Colon (tissue), 2 donors: ENCODE measurements around the gene IL37.

Experiments
- FAIRE-seq: peaks from 2 replicates; lab custom pipeline; 2012; peaks lifted over from hg19 to GRCh38; lab: Jason Lieb, UNC
- donor health status: control.
- donor health status: control.

Gene IL37

DNA sequence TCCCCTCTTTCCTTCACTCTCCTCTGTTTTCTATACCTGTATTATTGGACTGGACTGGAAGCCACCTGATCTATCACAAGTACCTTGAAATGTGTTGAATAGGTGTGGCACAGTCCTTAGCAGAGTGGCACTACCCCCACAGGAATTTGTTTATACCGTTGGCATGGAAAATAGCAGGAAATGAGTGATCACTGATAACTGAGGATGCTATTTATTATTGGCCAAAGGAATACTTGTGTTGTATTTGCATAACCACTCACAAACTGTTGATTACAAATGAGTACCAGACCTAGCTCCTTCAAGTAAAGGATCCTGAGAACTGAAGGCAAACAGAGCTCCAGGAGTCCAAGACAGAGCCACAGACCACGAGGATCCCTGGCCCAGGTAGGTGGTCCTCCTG lies at the start of gene IL37:
Gene IL37 (plus strand): TSS at position 301 of the 400 bp plus-strand sequence. CDS start 1,848 bp downstream, outside the sequence.
- no peak for FAIRE-seq

DNA sequence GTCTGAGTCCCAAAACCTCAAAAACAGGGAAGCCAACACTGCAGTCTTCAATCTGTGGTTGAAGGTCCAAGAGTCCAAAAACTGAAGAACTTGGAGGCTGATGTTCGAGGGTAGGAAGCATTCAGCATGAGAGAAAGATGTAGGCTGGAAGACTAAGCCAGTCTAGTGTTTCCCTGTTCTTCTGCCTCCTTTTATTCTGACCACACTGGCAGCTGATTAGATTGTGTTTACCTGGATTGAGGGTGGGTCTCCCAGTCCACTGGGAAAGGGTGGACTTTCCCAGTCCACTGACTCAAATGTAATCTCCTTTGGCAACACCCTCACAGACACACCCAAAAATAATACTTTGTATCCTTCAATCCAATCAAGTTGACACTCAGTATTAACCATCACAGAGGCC lies 46.9 kb upstream of the IL37 start:
- no peak for FAIRE-seq

DNA sequence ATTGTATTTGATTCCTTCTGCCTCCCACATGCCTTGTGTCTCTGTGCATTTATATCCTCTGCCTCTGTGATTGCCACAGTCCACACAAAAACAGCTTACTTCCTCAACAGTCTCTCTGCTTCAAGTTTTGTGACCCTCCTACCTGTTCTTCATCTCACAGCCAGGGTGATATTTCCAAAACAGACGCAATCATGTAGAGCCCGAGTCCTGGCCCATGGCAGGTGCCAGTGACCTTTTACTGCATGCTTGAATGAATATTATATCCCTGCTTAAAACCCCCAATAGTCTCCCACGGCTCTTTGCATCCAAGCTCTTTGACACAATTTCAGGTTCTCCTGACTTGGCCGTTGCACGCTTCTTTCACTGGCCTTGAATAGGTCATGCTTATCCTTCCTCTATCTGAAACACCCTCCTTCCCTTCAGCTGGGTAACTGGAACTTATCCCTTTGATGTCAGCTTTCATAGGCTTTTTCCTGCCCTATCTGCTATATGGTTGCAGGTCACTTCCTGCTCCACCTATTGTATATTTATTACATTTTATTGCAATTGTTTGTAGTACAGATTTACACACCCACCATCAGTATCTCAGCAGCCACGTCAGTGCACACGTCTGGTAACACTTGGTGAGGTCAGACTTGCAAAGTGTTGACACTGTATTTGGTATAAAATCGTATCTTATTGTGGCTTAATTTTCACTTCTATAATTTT lies 44.7 kb upstream of the IL37 start:
- FAIRE-seq, result no peak

- FAIRE-seq, result no peak
Measured at GRCh38 chr2:112867701-112868631, 43.0 kb upstream of the IL37 start.

GRCh38 chr2:112869258-112869842 lies 41.6 kb upstream of the IL37 start:
- no peak for FAIRE-seq

GRCh38 chr2:112870841-112871835 lies 39.8 kb upstream of the IL37 start:
- no peak for FAIRE-seq

DNA sequence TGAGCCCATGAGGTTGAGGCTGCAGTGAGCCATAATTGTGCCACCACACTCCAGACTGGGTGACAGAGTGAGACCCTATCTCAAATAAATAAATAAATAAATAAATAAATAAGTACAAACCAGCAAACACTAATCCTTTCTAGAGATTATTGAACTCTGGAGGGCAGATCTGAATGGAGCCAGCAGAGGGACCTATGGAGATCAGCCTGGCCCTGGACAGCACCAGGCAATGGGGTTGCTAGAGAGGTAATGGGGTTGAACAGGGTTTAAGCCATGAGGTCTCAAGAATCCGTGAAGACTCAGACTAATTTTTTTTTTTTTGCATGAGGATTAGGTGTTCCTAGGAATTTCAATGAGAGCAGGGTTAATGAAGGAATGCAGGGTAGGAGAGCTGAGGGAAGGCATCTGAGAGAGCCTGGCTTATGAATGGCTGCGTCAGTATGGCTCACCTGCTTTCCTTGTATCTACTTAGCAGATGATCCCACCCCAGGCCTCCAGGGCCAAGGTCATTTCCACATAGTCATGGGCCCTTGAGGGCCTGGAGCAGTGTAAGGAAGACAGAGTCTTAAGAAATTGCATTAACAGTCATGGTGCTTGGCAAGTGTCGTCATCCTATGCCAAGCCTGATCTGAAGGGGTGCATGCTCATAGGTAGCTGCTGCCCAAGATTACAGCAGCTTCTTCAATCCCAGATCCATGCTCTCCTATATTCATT lies 34.6 kb upstream of the IL37 start:
- FAIRE-seq, result no peak

DNA sequence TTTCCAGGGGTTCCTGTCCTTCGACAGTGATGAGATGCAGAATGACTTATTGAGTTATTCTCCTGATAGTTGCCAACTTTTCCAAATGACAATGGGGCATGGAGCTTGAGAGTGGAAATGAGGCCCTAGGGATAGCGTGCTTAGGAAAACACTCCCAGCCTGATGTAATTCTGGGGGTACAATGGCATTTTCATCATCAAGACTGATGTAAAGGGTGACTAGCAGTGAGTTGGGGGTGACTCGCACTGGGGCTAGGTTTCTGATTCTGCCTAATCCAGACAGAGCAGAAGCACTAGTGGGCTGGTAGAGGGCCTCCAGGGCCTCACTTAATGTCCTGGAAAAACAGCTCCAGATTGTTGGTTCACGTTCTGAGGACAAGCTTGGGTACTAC lies 34.0 kb upstream of the IL37 start:
- no peak for FAIRE-seq

DNA sequence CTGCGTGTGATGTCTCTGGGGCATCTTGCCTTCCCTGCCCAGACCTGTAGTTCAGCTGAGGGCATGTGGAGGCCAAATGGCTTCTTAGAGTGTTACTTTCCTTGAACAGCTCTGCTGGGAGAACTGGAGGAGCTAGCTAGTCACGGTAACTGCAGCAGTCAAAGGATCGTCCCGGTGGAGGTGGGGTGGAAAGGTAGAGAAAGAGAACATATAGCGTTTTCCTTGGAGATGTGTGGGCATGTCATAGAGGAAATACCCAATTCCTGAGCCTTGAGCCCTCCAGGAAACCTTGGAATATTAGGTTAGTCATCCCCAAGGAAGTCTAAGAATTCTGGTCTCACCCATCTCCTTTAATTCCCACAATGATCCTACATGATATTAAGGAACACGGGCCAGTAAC lies 33.5 kb upstream of the IL37 start:
- FAIRE-seq, result no peak

GRCh38 chr2:112879491-112880041 lies 31.4 kb upstream of the IL37 start:
- no peak for FAIRE-seq

DNA sequence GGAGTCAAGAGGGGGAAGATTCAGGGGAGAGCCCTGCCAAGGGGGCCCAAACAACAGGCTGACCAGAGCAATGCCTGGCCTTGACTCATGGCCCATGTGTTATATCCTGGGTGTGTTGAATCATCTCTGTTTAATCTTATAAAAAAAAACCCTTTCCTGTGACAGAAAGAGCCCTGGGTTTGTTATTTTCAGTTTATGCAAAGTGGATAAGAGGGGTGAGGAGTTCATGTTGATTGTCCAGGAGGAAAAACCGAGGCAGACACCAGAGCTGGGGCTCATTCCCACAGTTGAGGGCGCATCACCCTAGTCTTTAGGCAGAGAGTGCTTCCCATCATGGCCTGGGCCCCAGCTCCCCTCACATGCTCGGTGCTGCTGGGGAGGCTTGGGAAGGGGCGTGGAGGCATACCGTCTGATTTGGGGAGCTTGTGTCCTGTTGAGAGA lies 30.9 kb upstream of the IL37 start:
- FAIRE-seq, result no peak

DNA sequence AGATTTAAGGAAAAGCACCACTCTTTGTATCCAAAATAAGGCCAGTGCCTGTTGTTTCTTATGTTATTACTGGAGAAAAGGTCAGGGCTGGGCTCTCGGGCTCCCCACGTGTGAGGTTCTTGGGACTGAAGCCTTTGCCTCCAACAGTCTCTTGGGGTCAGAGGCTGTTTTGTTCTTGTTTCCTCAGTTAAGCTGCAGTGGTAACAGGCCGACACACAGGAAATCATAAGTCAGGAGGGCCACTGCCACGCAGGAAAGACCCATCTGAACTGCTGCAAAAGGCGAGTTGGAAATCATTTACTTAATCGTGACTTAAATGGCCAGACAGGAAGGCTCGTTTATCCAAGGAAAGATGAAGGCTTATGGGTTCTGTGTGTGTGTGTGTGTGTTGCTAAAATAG lies 30.3 kb upstream of the IL37 start:
- FAIRE-seq, result no peak

GRCh38 chr2:112881217-112881985 lies 29.6 kb upstream of the IL37 start:
- FAIRE-seq, result no peak

GRCh38 chr2:112883669-112884068 lies 27.3 kb upstream of the IL37 start:
- no peak for FAIRE-seq

DNA sequence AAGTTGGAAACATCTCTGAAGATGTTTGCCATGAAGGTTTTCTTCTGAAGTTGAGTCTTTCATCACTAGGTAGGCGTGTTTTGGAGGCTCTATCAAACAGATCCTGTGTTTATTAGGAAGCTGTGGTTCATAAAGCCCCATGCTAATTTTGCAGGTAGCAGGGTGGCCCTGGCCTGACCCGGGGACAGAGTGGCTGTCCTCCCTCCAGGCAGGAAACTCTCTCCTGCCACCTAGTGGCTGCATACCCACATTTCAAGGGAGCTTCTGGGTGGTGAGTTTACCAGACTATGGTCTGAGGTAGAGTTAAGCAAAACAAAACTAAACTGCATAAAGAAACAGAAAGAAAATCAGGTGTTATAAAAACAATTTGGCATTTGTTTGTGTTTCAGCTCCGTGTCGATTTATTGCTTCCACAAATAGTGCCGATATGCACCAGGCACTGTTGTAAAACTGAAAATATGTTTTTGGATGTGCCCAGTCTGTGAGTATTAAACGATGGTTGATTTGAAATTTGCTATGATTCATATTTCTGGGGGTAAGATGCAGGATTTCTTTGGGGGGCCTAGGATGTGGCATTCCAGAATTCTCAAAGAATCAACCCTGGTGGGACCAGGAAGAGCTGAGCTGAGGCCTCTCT lies 26.0 kb upstream of the IL37 start:
- FAIRE-seq, result no peak

DNA sequence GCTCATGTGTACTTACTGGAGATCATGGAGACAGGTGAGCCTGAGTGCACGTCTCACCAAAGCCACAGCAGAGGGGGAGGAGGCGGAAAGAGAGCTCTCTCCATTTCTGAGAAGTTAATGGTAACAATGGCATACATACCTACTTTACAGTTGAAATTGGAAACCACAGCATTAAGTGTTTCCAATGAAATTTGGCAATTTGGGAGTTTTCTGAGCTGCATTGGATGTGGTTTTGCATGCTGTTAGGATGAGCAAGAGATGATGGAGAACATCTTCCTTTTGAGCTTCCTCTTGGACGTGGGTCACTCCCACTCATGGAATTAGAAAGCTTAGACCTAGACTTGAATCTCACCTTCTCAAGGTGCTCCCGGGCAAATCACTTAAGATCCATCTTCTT lies 25.5 kb upstream of the IL37 start:
- FAIRE-seq, result no peak

DNA sequence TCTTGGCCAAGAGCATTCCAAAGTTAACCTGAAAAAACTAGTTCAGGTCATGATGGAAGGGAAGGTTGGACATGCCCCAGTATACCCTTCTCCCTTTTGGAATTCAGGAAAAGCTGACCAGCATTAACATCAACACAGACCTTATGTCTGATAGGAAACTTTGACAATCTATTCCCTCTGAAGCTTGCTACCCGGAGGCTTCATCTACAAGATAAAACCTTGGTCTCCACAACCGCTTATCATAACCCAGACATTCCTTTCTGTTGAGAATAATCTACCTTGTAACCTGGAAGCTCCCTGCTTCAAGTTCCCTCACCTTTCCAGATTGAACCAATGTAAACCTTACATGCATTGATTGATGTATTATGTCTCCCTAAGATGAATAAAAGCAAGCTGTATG lies 24.7 kb upstream of the IL37 start:
- no peak for FAIRE-seq

GRCh38 chr2:112887964-112888749 lies 22.8 kb upstream of the IL37 start:
- FAIRE-seq, result no peak

- no peak for FAIRE-seq
Measured at GRCh38 chr2:112889976-112890375, 21.0 kb upstream of the IL37 start.
